NOMO-1 treated with dmso at 0.1 percent for 144 hours (cell line): ENCODE data around the gene NTSR2.

ENCODE experiments used
- DNase-seq: peaks from one replicate; lab custom pipeline; 2025; ENCODE audit not compliant: unreplicated experiment; lab: John Stamatoyannopoulos, UW

The NTSR2 gene

DNA sequence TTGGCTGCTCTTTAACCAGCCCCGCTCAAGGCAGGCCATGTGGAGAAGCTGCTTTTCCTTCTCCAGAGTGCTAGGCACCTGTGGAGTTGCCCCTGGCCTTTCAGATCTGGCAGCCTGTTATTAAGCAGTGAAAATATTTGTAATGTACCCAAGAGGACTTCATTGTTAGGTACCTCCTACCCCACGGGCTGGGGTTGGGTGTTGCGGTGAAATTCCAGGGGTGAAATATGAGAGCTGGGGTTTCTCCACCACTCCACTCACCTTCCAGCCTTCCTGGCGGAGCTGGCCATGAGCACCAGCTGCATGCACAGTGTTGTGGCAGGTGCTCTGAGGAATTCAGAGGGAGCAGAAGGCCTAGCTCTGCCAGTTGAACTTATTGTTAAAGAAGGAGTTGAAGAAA is 39.1 kb downstream of the NTSR2 start:
- DNase-seq, result no peak

DNA sequence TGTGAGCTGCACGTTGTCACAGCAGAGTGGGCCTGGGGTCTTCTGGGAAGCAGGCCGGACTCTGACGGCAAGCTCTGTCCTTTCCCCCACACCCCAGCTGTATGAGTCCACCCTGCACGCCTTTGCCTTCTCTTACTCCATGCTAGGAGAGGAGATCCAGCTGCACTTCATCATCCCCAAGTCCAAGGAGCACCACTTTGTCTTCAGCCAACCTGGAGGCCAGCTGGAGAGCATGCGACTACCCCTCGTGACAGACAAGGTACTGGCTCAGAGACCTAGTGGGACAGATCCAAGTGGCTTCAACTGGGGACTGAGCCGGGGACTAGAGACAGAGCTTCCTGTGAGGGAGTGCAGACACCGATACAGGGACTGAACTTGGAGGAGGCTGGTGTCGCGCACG is 40.1 kb downstream of the NTSR2 start:
- DNase-seq, result no peak

DNA sequence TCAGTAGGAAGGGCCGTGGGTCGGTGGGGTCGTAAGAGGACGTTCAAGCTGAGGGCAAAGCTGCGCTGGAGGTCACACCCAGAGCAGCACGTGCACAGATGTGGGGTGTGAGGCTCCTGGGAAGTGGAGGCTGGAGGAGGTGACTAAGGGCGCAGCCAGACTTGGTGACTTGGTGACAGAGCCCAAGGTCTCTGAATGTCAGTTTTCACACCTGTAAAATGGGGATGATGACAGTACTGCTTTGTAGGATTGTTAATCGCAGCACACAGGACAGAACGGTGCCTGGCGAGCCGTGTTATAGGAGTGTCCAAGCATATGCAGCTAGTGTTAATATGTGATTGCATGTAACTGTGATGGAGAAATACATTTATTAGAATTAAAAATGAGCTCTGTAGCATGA is 40.8 kb downstream of the NTSR2 start:
- DNase-seq, result no peak

DNA sequence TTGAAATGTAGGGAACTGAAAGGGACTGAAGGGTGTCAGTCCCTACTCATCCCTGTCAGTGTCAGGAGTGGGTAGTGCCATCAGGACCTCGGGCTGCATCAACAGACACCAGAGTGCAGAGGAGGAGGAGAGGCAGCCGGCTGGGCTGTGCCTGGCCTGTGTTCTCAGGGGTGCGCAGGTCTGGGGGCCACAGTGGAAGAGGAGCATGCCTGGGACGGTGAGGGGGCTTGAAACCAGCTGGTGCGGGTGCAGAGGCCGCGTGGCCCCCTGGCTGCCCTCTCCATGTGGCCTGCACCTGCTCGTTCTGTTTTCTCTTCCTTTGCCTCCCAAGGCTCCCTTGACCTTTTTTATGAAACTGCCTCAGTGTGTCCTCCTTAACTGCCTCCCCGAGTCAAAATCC is 41.3 kb downstream of the NTSR2 start:
- DNase-seq, result no peak

DNA sequence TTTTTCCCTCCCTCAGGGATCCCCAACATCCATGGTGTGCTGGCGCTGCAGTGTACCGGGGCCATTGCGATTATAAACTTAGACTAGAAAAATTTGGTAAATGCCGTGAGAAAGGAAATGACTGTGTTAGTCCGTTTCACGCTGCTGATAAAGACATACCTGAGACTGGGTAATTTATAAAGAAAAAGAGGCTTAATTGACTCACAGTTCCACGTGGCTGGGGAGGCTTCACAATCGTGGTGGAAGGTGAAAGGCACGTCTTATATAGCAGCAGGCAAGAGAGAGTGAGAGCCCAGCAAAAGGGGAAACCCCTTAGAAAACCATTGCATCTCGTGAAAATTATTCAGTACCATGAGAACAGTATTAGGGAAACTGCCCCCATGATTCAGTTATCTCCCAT is 44.3 kb downstream of the NTSR2 start:
- DNase-seq, result no peak

DNA sequence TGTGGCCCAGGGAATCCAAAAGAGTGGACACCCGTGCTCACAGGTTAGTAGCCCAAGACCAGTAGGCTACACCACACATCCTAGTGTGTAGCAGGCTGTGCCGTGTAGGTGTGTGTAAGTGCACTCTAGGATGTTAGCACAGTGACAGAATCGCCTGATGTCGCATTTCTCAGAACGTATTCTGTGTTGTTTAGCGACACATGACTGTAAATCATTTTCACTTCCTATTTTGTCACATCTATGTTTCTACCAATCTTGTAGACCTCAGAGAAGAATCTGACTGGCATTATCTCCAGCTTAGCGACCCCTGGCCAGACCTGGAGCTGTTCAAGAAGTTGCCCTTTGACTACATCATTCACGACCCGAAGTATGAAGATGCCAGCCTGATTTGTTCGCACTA is 45.1 kb downstream of the NTSR2 start:
- no peak for DNase-seq

DNA sequence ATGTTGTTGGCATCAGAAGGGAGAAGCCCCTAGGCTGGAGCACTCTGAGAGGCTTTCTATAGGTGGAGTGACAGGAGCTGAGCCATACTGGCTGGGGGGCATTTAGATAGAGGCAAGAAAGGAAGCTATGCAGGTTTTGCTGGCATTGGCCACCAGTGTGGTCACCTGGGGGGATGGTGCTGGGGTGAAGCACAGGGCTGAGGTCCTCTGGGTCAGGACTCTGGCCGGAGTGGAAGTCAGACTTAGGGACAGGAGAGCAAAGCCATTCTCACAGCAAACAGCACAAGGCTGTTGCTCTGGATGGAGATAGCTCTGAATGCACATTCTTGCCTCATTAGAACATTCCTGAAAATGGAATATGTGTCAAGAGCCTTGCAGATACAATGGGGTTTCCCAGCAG is 47.4 kb downstream of the NTSR2 start:
- DNase-seq, result no peak

DNA sequence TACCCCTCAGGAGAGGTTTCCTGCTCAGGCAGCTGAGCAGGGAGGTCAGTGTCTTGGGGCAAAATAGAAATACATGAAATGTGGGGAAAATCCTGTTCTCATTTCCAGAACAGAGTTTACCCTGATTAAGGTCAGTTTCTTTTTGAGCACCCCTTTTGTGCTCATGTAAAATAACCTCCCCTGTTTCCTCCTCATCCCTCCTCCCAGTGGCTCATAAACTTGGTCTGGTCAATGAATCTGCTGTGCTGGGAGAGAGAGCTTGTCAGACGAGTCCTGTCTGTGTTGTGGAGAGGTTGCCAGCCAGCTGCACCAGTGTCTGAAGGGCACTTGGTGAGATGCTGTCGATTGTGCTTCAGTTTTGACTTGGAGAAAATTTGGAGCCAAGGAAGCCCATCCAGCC is 48.6 kb downstream of the NTSR2 start:
- no peak for DNase-seq

DNA sequence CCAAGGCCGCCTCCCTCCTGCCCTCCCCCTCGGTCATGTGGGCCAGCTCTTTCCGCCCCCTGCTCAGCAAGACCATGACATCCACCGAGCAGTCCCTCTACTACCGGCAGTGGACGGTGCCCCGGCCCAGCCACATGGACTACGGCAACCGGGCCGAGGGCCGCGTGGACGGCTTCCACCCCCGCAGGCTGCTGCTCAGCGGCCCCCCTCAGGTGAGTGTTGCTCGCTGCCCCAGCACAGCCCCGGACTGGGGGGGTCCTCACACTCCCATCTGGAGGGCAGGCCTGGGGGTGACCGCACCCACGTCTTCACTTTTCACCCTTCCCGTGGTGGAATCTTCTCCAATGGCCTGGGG is 51.3 kb downstream of the NTSR2 start:
- no peak for DNase-seq

DNA sequence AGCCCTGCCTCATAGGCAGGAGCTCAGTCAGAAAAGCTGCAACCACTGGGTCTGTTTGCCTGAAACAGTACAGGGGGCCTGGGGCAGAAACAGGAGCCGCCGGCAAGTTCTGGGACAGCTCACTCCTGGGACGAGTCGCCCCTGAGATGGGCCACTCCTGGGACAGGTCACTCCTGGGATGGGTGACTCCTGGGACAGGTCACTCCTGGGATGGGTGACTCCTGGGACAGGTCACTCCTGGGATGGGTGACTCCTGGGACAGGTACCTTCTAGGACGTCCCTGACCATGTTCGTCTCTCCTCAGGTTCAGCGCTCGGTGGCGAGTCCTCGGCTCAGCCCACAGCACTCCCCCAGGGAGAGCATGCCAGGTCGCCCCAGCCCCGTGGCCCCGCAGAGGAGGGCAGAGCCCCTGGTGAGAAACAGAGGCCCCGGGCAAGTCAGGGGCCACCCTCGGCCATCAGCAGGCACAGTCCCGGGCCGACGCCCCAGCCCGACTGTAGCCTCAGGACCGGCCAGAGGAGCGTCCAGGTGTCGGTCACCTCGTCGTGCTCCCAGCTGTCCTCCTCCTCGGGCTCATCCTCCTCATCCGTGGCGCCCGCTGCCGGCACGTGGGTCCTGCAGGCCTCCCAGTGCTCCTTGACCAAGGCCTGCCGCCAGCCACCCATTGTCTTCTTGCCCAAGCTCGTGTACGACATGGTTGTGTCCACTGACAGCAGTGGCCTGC is 51.8 kb downstream of the NTSR2 start:
- no peak for DNase-seq

DNA sequence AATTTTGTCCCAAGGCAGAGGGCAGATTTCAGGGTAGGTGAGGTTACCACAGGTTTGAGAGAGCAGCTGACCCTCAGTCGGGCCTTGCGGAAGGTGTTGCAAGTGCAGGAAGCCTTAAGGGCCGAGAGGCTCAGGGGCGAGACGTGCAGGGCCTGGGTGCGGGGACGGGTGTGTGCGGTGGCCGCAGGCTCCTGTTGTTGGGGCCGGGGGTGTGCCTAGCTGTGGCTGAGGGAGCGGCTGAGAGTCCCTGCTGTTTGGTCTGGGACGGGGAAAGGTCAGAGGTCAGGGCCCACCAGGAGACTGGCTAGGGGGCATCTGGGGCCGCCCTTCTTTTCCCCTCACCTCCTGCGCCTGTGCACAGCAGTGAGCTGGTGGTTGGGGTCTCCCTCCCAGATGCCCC is 52.5 kb downstream of the NTSR2 start:
- no peak for DNase-seq

DNA sequence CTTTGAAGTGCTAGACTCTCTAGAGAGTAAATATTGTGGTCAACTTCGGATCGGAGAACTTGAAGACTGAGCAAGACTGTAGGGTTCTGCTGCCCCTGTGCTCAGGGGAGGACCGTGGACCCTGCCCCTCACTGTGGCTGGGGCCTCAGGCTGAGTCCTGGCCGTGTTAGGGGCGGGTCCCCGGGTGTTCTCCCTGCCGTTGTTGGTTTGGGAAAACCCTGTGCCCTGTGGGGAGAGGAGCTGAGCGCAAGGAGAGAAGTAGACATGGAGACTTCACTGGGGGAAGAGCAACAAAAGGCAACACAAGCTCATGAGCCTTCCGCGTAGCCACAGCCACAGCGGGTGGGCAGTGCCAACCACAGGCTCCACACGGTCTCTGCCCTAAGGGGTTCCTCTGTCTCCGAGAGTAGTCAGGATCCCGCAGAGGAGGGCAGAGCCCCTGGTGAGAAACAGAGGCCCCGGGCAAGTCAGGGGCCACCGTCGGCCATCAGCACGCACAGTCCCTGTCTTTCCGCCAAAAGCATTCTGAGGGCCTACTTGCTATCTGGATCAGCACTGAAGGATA is 53.1 kb downstream of the NTSR2 start:
- no peak for DNase-seq

DNA sequence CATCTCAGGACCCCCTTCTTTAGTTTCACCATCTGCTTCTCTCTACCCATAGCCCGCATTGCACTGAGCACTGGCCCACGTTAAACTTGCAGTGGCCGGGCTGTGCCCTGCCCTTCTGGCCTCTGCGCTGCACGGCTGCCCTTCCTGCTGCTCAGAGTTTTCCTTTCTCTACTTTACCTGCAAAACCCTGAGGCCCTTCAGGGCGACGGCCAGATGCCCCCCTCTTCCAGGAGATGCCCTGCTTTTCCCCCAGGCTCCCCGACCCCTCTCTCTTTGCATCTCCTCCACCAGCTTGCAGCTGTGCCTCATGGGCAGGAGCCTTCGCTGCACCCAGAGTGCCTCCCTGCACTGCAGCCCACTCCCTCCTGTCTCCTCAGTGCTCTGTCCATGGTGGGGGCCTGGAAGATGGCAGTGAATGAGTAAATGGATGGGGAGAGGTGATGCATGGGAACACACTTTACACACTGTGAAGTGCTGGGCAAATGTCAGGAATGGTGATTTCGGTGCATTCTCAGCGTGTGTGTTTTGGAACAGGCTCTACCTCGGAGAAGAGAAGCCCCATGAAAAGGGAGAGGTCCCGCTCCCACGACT is 53.8 kb downstream of the NTSR2 start:
- DNase-seq, result no peak

DNA sequence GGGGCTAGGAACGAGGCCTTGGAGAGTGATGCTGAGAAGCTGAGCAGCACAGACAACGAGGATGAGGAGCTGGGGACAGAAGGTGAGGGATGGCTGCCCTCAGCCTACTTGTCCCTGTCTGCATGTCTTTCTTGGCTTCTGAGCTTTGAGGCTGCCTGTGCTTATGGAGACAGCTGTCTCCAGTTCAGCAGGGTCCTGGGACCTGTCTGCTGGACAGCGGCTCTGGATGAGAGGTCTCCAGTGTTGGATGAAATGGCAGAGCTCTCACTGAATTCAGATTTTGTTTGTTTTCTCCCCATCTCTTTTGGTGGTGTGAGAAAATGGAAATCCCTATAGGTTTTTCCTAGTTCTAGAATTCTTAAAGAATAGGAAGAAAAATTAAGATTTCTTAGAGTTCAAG is 54.8 kb downstream of the NTSR2 start:
- DNase-seq, result no peak

DNA sequence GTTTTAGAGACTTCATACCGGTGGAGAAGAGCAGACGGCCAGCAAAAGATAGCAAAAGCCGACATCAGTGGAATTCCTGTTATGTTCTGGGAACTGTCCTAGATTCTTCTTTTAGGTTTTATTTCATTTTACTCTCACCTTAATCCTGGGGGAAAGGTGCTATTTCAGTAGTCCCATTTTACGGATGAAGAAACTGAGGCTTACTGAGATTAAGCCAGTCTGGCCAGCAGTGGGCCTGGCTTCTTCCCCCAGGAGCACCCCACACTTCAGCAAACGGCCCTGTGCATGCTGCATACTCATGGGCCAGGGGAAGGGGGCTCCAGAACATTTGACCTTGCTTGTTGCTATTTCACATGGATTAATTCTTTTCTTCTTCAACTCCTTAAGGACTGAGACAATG is 56.7 kb downstream of the NTSR2 start:
- no peak for DNase-seq

DNA sequence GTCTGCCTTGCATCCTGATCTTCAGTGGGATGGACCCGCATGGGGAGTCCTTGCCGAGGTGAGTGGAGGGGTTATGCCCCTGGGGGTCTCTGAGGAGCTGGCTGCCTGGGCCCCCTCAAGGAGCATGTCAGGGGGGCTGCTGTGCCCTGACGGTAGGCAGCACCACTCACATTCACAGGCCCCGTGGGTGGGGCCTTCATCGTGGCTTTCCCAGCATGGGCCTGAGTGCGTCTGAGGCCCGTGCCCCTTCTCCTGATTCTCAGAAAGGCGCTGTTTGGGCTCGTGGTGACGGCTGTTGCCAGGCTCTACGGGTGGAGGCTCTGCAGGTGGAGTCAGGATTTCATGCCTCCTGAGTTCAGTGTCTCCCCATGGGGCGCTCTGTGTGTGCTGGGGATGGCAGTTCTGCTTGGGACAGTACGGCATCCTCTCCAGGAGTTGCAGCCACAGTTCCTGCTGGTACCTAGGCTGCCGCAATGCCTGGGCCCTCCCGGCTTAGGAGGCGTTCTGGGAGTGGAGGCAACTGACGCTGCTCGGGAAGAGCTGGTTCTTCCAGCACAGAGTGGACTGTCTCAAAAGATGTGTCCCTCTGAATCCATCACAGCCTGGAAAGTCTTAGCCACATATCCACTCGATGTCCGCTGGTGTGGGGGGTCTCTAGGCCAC is 57.3 kb downstream of the NTSR2 start:
- DNase-seq, result no peak

DNA sequence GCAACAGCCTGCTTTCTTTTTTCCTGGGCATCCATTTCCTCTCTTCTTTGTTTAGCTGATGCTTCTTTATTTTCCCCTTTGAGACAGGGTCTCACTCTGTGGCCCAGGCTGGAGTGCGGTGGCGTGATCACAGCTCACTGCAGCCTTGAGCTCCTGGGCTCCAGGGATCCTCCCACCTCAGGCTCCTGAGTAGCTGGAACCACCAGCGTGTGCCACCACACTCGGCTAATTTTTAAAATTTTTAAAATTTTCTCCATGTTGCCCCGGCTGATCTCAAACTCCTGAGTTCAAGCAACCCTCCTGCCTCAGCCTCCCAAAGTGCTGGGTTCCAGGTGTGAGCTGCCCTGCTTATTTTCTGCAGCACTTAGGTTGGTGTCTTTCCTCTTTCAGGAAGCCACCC is 58.7 kb downstream of the NTSR2 start:
- DNase-seq, result no peak

DNA sequence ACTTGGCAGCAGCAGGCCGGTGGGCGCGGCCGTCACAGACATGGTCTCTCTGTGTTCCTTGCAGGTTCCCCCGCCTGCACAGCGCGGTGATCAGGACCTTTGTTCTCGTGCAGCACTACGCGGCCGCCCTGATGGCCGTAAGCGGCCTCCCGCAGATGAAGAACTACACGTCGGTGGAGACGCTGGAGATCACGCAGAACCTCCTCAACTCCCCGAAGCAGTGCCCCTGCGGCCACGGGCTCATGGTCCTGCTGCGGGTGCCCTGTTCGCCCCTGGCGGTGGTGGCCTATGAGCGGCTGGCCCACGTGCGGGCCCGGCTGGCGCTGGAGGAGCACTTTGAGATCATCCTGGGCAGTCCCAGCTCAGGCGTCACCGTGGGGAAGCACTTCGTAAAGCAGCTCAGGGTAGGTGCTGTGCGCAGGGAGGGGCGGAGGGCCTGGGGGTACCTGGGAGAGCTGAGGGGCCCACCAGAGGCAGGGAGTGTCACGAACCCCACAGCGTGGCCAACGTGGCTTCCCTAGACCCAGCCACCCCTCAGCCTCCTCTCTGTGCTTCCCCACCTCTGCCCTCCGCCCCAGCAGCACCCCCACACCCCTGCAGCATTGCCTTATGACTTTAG is 59.3 kb downstream of the NTSR2 start:
- no peak for DNase-seq
